Activated naive CD4-positive, alpha-beta T cell treated with anti-CD3 and anti-CD28 coated beads for 36 hours (primary cell): ENCODE results near the gene ELOB. TPM values are rescaled to one million over a fixed set of nuclear protein-coding genes. Genes with fewer than 3 reads are reported as not detected.
A peak's percentile ranks its signal among the peaks of the same experiment; 100 is the strongest.

Source experiments
- CTCF ChIA-PET: fragments of 350-600 bp; sonication (Branson Sonifier 250); formaldehyde crosslinking; loops from one replicate; lab custom pipeline; 2021; ENCODE audit warnings: antibody characterized with exemption; lab: Charles Lee
- DNase-seq: peaks from one replicate; pipeline ENCODE4 v3.0.0-alpha.2; 2020
- H3K27ac Mint-ChIP-seq: one replicate; pipeline ENCODE4 v1.8.0; 2021; ENCODE audit warnings: mild to moderate bottlenecking, mixed read lengths
- H3K27me3 Mint-ChIP-seq: one replicate; pipeline ENCODE4 v1.8.0; 2021; ENCODE audit warnings: low read depth, mixed read lengths
- H3K36me3 Mint-ChIP-seq: one replicate; pipeline ENCODE4 v1.8.0; 2021; ENCODE audit warnings: low read depth, mixed read lengths
- H3K4me1 Mint-ChIP-seq: one replicate; pipeline ENCODE4 v1.8.0; 2021; ENCODE audit warnings: low read depth, mixed read lengths
- H3K4me3 Mint-ChIP-seq: one replicate; pipeline ENCODE4 v1.8.0; 2021; ENCODE audit warnings: mild to moderate bottlenecking, moderate library complexity, mixed read lengths
- H3K9me3 Mint-ChIP-seq: one replicate; pipeline ENCODE4 v1.8.0; 2021; ENCODE audit warnings: mixed read lengths
- intact Hi-C: fragments of 100-400 bp; cut with micrococcal nuclease; formaldehyde crosslinking; loops from one replicate; pipeline ENCODE4 v1.15.1; 2023
- total RNA-seq, 2 experiments: library from RNA; stranded (reverse); gene quantifications; one replicate each; pipeline ENCODE4 v1.2.3, GENCODE V29; 2021

Gene ELOB
- total RNA-seq = 100 to 1,000 TPM; 177 to 189 TPM

DNA sequence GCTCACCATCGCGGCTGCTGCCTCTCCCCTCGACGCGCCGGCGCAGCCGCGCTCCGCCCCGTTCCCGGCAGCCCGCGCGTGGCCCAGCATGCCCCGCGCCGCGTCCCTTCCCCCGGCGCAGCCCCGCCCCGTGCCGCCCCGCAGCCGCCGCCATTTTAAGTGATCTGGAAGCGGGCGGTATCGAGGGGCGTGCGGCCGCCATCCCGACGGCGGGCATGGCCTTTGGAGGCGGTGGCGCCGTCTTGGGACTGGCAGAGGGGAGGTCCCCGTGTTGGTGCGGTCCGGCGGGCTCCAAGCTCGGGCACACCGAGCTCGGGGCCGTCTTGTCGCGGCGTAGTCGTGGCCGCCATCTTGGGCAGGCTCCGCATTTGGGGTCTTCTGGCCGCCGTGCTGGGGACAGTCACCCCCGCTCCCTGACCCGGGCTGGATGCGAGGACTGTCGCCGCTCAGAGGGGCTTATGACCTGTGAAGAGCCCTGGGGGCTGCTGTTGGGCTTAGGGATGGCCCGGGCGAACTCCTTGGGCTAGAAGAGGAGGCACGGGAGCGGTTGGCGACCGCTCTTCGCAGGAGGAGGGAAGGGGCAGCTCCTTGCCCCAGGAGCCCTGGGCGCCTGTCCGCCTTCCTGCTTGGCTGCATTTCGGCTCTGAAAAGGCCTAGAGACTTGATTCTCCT is at the start of gene ELOB:
Gene ELOB, minus strand, starts transcription at position 50 of the 672 bp plus-strand sequence. Its CDS starts 41 bp downstream, at position 9.
- CTCF ChIA-PET = interaction anchor here (0.7 kb wide), 1 partner anchor 91 kb away, joined by 3 read pairs; no protein-coding TSS in a partner anchor
- peak within 1 kb of the TSS; percentile 96 for H3K27ac Mint-ChIP-seq
- H3K27me3 Mint-ChIP-seq = no peaks in the 10 kb centered on the region
- H3K9me3 Mint-ChIP-seq = no peaks in the 10 kb centered on the region
- intact Hi-C loops = loop anchor here (1.0 to 5.0 kb wide), 4 partner anchors 25 to 127 kb away; partner anchors contain the start of genes KCTD5 and SRRM2
- DNase-seq = peak; percentile 91
- peaks cover 13% of the 10 kb centered on the region for H3K36me3 Mint-ChIP-seq
- H3K4me3 Mint-ChIP-seq = peak within 1 kb of the TSS; percentile 94
- H3K4me1 Mint-ChIP-seq = peaks cover 31% of the 10 kb centered on the region

GRCh38 chr16:2825906-2826305 is 48.8 kb upstream of the ELOB start:
- H3K9me3 Mint-ChIP-seq = no peaks in the 10 kb centered on the region
- no peak overlapping the region for H3K4me3 Mint-ChIP-seq
- no peaks in the 10 kb centered on the region for H3K36me3 Mint-ChIP-seq
- DNase-seq = no peak
- H3K4me1 Mint-ChIP-seq = no peaks in the 10 kb centered on the region
- intact Hi-C loops = no loop called here
- CTCF ChIA-PET = no interaction called here
- no peak overlapping the region for H3K27ac Mint-ChIP-seq
- H3K27me3 Mint-ChIP-seq = peaks cover 2% of the 10 kb centered on the region

DNA sequence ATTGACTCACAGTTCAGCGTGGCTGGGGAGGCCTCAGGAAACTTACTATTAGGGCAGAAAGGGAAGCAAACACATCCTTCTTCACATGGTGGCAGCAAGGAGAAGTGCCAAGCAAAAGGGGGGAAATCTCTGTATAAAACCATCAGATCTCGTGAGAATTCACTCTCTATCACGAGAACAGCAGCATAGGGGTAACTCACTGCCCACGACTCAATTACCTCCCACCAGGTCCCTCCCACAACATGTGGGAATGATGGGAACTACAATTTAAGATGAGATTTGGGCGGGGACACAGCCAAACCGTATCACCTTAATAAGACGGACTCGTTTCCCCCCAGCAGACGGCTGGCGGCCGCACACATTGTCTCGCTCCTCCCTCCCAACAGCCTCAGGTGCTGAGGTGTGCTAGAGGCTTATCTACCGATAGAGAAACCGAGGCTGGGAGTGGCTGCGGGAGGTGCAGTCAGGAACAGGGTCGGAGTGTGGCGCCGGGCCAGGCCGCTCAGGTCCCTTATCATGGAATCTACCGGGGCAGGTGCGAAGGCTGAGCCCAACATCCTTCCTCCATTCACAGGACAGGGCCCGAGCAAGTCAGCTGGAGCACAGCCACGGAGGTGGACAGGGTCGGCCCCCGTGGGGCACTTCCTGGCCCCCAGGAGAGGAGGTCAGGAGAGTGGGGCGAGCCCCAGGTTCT is 48.1 kb upstream of the ELOB start:
- CTCF ChIA-PET = no interaction called here
- no peak for DNase-seq
- no peaks in the 10 kb centered on the region for H3K9me3 Mint-ChIP-seq
- no peaks in the 10 kb centered on the region for H3K36me3 Mint-ChIP-seq
- intact Hi-C loops = no loop called here
- H3K4me3 Mint-ChIP-seq = no peak overlapping the region
- H3K27me3 Mint-ChIP-seq = no peaks in the 10 kb centered on the region
- H3K27ac Mint-ChIP-seq = no peak overlapping the region
- no peaks in the 10 kb centered on the region for H3K4me1 Mint-ChIP-seq

DNA sequence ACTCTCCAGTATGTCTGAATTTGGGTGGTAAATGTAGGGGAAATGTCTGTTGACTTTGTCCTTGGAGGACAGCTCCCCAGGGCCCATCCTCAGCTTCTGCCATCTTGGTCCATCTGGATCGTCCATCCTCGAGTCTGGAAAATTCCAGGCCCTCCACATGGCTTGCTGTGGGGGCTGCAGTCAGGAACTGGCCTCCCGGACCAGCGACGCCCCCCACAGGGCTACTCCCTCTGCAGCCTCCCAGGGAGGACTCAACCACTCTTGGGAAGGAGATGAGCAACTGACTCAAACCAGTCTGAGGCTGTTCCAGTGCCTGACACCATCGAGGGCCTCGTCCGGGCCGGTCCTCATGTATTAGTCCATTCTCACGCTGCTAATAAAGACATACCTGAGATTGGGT is 47.5 kb upstream of the ELOB start:
- Mint-ChIP-seq H3K27ac (no peak overlapping the region), H3K9me3 (no peaks in the 10 kb centered on the region), H3K36me3 (no peaks in the 10 kb centered on the region), H3K27me3 (no peaks in the 10 kb centered on the region), H3K4me3 (no peak overlapping the region), H3K4me1 (no peaks in the 10 kb centered on the region)
- intact Hi-C loops = no loop called here
- no peak for DNase-seq
- CTCF ChIA-PET = no interaction called here

DNA sequence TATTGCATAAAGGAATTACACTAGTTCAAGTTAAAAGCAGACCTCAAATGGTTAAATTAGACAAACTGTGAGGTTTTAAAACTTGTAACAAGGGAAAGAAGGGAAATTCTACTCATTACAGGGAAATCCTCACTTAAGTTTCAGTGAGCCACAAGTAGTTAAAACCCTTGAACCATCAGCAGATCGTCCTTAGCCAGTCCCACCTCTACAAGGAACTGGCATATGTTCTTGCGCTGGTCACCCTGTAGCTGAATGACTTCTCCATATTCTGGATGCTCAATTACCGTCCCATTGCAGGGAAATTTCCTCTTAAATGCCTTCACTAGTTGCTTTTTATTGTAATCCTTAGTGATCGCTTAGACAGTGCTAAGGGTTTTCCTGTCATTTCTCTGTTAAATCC is 45.4 kb upstream of the ELOB start:
- no peaks in the 10 kb centered on the region for H3K4me1 Mint-ChIP-seq
- no peaks in the 10 kb centered on the region for H3K9me3 Mint-ChIP-seq
- DNase-seq = no peak
- H3K27ac Mint-ChIP-seq = no peak overlapping the region
- intact Hi-C loops = no loop called here
- H3K36me3 Mint-ChIP-seq = no peaks in the 10 kb centered on the region
- H3K27me3 Mint-ChIP-seq = no peaks in the 10 kb centered on the region
- CTCF ChIA-PET = interaction anchor here (1.1 kb wide), 1 partner anchor 41 kb away, joined by 3 read pairs; no protein-coding TSS in a partner anchor
- H3K4me3 Mint-ChIP-seq = no peak overlapping the region

GRCh38 chr16:2822158-2822495 is 45.0 kb upstream of the ELOB start:
- Mint-ChIP-seq H3K27me3 (no peaks in the 10 kb centered on the region), H3K36me3 (no peaks in the 10 kb centered on the region), H3K27ac (no peak overlapping the region), H3K9me3 (no peaks in the 10 kb centered on the region), H3K4me3 (no peak overlapping the region), H3K4me1 (no peaks in the 10 kb centered on the region)
- intact Hi-C loops = no loop called here
- DNase-seq = no peak
- CTCF ChIA-PET = interaction anchor here (0.8 to 1.1 kb wide), 2 partner anchors 42 to 46 kb away, joined by 3 read pairs; no protein-coding TSS in a partner anchor

DNA sequence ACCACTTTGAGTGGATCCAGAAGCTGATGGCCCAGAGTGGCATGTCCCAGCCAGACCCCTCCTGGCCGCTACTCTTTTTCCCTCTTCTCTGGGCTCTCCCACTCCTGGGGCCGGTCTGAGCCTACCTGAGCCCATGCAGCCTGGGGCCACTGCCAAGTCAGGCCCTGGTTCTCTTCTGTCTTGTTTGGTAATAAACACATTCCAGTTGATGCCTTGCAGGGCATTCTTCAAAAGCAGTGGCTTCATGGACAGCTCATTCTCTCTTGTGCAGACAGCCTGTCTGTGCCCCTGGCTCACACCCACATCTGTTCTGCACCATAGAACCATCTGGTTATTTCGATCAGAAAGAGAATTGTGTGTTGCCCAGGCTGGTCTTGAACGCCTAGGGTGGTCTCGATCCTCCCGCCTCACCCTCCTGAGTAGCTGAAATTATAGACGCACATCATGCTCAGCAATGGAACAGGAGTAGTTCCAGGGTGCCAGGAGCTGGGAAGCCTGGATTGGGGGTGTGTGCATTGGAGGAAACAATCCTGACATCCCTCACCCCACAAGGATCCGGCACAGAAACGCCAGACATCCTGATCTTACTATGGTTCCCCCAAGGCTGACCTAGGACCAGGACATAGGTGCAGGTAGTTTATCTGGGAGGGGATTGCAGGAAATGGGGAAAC is 44.5 kb upstream of the ELOB start:
- intact Hi-C loops = no loop called here
- no peak for DNase-seq
- Mint-ChIP-seq H3K9me3 (no peaks in the 10 kb centered on the region), H3K4me3 (no peak overlapping the region), H3K27me3 (no peaks in the 10 kb centered on the region), H3K36me3 (no peaks in the 10 kb centered on the region), H3K4me1 (no peaks in the 10 kb centered on the region), H3K27ac (no peak overlapping the region)
- CTCF ChIA-PET = interaction anchor here (0.8 to 1.1 kb wide), 2 partner anchors 42 to 46 kb away, joined by 3 read pairs; no protein-coding TSS in a partner anchor

- CTCF ChIA-PET = no interaction called here
- no peaks in the 10 kb centered on the region for H3K36me3 Mint-ChIP-seq
- intact Hi-C loops = no loop called here
- H3K27me3 Mint-ChIP-seq = no peaks in the 10 kb centered on the region
- H3K4me3 Mint-ChIP-seq = no peak overlapping the region
- no peak for DNase-seq
- H3K27ac Mint-ChIP-seq = no peak overlapping the region
- no peaks in the 10 kb centered on the region for H3K9me3 Mint-ChIP-seq
- H3K4me1 Mint-ChIP-seq = no peaks in the 10 kb centered on the region
Measured at GRCh38 chr16:2820836-2821486, 43.9 kb upstream of the ELOB start.

DNA sequence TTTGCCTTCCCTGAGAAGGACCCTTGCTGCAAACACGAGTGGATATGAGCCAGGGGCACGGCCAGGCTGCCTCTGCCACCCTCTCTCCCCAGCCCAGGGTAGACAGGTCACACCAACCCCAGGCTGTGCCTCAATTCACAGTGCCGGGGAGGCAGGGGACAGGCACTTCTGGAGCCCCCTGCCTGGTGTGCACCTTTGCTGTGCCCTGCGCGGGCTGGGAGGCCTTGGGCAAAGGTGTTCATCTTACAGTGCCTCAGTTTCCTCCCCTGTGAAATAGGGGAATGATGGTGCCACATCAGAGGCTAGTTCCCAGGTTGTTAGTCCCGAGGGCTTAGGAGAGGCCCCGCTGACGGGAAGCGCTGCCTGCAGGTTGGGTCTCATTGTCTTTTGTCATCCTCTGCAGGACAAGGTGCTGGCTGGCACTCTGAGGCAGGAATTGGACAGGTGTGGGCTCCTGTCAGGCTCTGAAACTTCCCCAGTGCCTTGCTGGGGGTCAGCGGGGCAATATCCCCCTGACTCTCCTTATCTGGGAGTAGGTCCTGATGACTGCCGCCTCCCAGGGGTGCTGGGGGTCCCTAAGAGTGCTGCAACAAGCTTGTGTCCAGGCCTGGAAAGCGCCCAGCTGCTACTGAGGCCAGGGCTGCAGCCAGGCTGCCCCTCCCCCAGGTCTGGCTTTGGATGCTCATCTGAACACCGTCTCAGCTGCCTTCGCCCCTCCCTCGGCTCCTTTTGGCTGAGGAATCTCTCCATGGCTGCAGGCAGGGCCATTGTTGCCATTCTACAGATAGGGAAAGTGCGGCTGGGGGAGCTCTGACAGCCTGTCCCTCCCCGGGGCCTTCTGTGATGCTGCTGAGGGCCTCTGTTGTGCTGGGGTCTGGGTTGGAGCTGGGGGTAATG is 43.1 kb upstream of the ELOB start:
- no peak for DNase-seq
- Mint-ChIP-seq H3K27ac (no peak overlapping the region), H3K4me3 (no peak overlapping the region), H3K9me3 (no peaks in the 10 kb centered on the region), H3K4me1 (no peaks in the 10 kb centered on the region), H3K36me3 (no peaks in the 10 kb centered on the region), H3K27me3 (no peaks in the 10 kb centered on the region)
- CTCF ChIA-PET = no interaction called here
- intact Hi-C loops = no loop called here

DNA sequence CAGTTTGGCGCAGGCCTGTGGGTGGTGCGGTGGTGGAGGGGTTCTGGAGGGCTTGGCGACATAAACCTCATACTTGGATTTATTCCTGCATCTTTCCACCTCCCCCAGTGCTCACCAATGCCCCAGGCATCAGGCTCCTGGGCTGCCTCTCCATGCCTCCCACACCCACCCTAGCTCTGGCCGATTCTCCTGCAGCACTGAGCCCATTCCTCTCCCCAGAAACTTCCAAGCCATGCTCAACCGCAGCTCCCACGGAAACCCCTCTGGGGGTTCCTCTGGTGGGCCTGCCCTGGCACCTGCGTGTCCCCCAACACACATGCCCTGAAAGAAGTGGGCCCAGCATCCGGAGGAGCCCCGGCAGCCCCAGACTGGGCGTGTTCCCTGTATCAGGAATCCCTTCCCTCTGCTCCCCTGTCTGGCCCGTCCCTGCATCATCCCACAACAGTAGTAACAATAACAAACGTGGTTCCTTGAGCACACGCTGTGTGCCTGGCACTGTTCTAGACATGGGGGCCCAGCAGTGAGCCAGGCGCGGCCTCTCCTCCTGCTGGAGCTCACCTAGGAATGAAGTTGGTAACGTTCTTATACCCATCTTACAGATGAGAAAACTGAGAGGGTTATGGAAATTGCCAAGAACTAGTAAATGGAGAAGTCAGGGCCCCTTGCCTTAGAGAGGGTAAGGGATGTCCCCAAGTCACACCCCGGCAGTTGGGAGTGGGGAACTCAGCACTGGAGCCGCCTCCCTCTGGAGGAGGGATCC is 42.3 kb upstream of the ELOB start:
- intact Hi-C loops = no loop called here
- H3K36me3 Mint-ChIP-seq = no peaks in the 10 kb centered on the region
- no peak overlapping the region for H3K27ac Mint-ChIP-seq
- DNase-seq = no peak
- CTCF ChIA-PET = no interaction called here
- no peaks in the 10 kb centered on the region for H3K27me3 Mint-ChIP-seq
- H3K9me3 Mint-ChIP-seq = no peaks in the 10 kb centered on the region
- H3K4me1 Mint-ChIP-seq = no peaks in the 10 kb centered on the region
- H3K4me3 Mint-ChIP-seq = no peak overlapping the region

- no peaks in the 10 kb centered on the region for H3K9me3 Mint-ChIP-seq
- no peak for DNase-seq
- H3K36me3 Mint-ChIP-seq = no peaks in the 10 kb centered on the region
- no peaks in the 10 kb centered on the region for H3K27me3 Mint-ChIP-seq
- intact Hi-C loops = no loop called here
- H3K4me1 Mint-ChIP-seq = no peaks in the 10 kb centered on the region
- CTCF ChIA-PET = no interaction called here
- H3K4me3 Mint-ChIP-seq = no peak overlapping the region
- no peak overlapping the region for H3K27ac Mint-ChIP-seq
Measured at GRCh38 chr16:2818272-2818876, 41.3 kb upstream of the ELOB start.
